ENCODE results near the gene TMEM150C.
"Not testable (repeated sequence)": the region's sequence is repeated elsewhere in the genome, so short reads cannot be mapped to it uniquely, and the experiment has no call there.

Gene TMEM150C

GRCh38 chr4:82510216-82510615, 51.6 kb downstream of the TMEM150C start:
- no peak for DNase-seq

- DNase-seq = no peak
These were observed 52.9 kb downstream of the TMEM150C start for GRCh38 chr4:82508806-82509428.

- DNase-seq = no peak
These were observed 53.8 kb downstream of the TMEM150C start for GRCh38 chr4:82508011-82508410.

- DNase-seq = no peak
These were observed 60.7 kb downstream of the TMEM150C start for GRCh38 chr4:82501154-82501442.

- no peak for DNase-seq
These were observed 61.2 kb downstream of the TMEM150C start for GRCh38 chr4:82500435-82501153.

- DNase-seq = no peak
These were observed 61.9 kb downstream of the TMEM150C start for GRCh38 chr4:82499738-82500434.

- no peak for DNase-seq
These were observed 65.4 kb downstream of the TMEM150C start for GRCh38 chr4:82496349-82496748.

GRCh38 chr4:82495666-82496065, 66.1 kb downstream of the TMEM150C start:
- DNase-seq = no peak

- DNase-seq = no peak
These were observed 67.9 kb downstream of the TMEM150C start for GRCh38 chr4:82493721-82494425.

GRCh38 chr4:82491251-82491960, 70.4 kb downstream of the TMEM150C start:
- no peak for DNase-seq

- no peak for DNase-seq
These were observed 71.8 kb downstream of the TMEM150C start for GRCh38 chr4:82489987-82490386.

- no peak for DNase-seq
These were observed 72.7 kb downstream of the TMEM150C start for GRCh38 chr4:82489076-82489475.

- no peak for DNase-seq
These were observed 76.6 kb downstream of the TMEM150C start for GRCh38 chr4:82484996-82485783.

- no peak for DNase-seq
These were observed 79.4 kb downstream of the TMEM150C start for GRCh38 chr4:82482387-82482786.

- no peak for DNase-seq
These were observed 80.3 kb downstream of the TMEM150C start for GRCh38 chr4:82481506-82481840.

GRCh38 chr4:82480771-82481505, 80.8 kb downstream of the TMEM150C start:
- no peak for DNase-seq

GRCh38 chr4:82479562-82479961, 82.2 kb downstream of the TMEM150C start:
- DNase-seq = no peak

- not testable (repeated sequence) for DNase-seq
These were observed 84.3 kb downstream of the TMEM150C start for GRCh38 chr4:82477469-82477868.

- not testable (repeated sequence) for DNase-seq
These were observed 85.9 kb downstream of the TMEM150C start for GRCh38 chr4:82475931-82476330.

GRCh38 chr4:82473621-82474164, 88.1 kb downstream of the TMEM150C start:
- DNase-seq = no peak

GRCh38 chr4:82473080-82473479, 88.7 kb downstream of the TMEM150C start:
- DNase-seq = not testable (repeated sequence)

Data from activated CD4-positive, alpha-beta T cell treated with anti-CD3 and anti-CD28 coated beads for 4 hours (primary cell).